Left lung (tissue), 10 donors: ENCODE results near the gene BANP. TPM values are rescaled to one million over a fixed set of nuclear protein-coding genes. Genes with fewer than 3 reads are reported as not detected.
A peak's percentile ranks its signal among the peaks of the same experiment; 100 is the strongest.

ENCODE experiments used
- ATAC-seq: fragments of 200-7000 bp; cut with Tn5 transposase; one replicate; pipeline ENCODE4 v1.9.1; 2020; ENCODE audit warnings: moderate library complexity
- DNase-seq, 4 donors: peaks; one replicate each; pipeline ENCODE4 v3.0.0-alpha.2; 2013 to 2020
- H3K27ac ChIP-seq, 2 donors: fragments of 200-600 bp; sonication (generic) in 1 of 2; one replicate each; pipeline versions ENCODE4 v1.5.0 to v1.8.0; 2020 to 2021
- H3K27me3 ChIP-seq, 2 donors: fragments of 200-600 bp; sonication (generic) in 1 of 2; one replicate each; pipeline versions ENCODE4 v1.5.0 to v1.8.0; 2020 to 2021
- H3K36me3 ChIP-seq, 2 donors: fragments of 200-600 bp; sonication (generic) in 1 of 2; one replicate each; pipeline versions ENCODE4 v1.5.0 to v1.8.0; 2020 to 2021
- H3K4me1 ChIP-seq, 2 donors: fragments of 200-600 bp; one replicate each; pipeline ENCODE4 v1.8.0; 2021
- H3K4me3 ChIP-seq, 2 donors: fragments of 200-600 bp; sonication (generic) in 1 of 2; one replicate each; pipeline versions ENCODE4 v1.5.0 to v1.8.0; 2020 to 2021; ENCODE audit warnings: mild to moderate bottlenecking in 1 of 2
- H3K9me3 ChIP-seq, 2 donors: fragments of 200-600 bp; sonication (generic) in 1 of 2; one replicate each; pipeline versions ENCODE4 v1.5.0 to v1.8.0; 2020 to 2021
- CTCF ChIP-seq, 2 donors: fragments of 200-600 bp; sonication (generic) in 1 of 2; IDR thresholded peaks; one replicate each; pipeline versions ENCODE4 v1.5.0 to v1.8.0; 2021; ENCODE audit warnings: antibody characterized with exemption in 2 of 2
- intact Hi-C, 2 donors: fragments of 100-400 bp; cut with DNase I; formaldehyde crosslinking; loops; one replicate each; pipeline versions ENCODE4 v1.11.2 to v1.14.2; 2022
- polyA plus RNA-seq, 6 donors: library from polyadenylated mRNA; unstranded; fragments of 120-200 nt; gene quantifications; one replicate each; pipeline ENCODE4 v1.2.1, GENCODE V29; 2013; ENCODE audit not compliant: insufficient read length in 6 of 6
- total RNA-seq, 2 donors: library from RNA; stranded (reverse); fragmentation: NEBNext Ultra II Directional; extraction: Animal tissue kit (Norgen Biotek cat#: 25700); gene quantifications; one replicate each; pipeline ENCODE4 v1.2.1, GENCODE V29; 2021
- donor health status: DM: no; HTN: yes; CAD: no.
- donor health status: DM: no; HTN: no; CAD: no.

BANP gene
- total and polyA plus RNA-seq, 8 donors: 19.3 to 35.9 (median 23.8) TPM

- no peaks in the 10 kb centered on the region for H3K27me3 ChIP-seq
- H3K27ac ChIP-seq: no peak overlapping the region
- peaks cover 0 to 2% of the 10 kb centered on the region in 2 donors for H3K4me1 ChIP-seq
- no peak for TF ChIP-seq CTCF (IDR thresholded peaks at IDR 0.05)
- ATAC-seq (no peak), DNase-seq (peak in 1 of 4 donors; percentile 18)
- H3K9me3 ChIP-seq: no peaks in the 10 kb centered on the region
- H3K4me3 ChIP-seq: no peak overlapping the region
- intact Hi-C loops: no loop called here
- H3K36me3 ChIP-seq: peaks cover 0 to 56% of the 10 kb centered on the region in 2 donors
These were observed 51.5 kb downstream of the BANP start for GRCh38 chr16:88002749-88003148.

- Histone ChIP-seq H3K27ac (no peak overlapping the region), H3K9me3 (no peaks in the 10 kb centered on the region), H3K36me3 (peaks cover 0 to 56% of the 10 kb centered on the region in 2 donors), H3K4me1 (peaks cover 0 to 2% of the 10 kb centered on the region in 2 donors), H3K4me3 (no peak overlapping the region), H3K27me3 (no peaks in the 10 kb centered on the region)
- intact Hi-C loops: no loop called here
- DNase-seq (peak in 1 of 4 donors; percentile 34), ATAC-seq (no peak)
- no peak for TF ChIP-seq CTCF (IDR thresholded peaks at IDR 0.05)
These were observed 52.1 kb downstream of the BANP start for GRCh38 chr16:88003316-88003715.

- Histone ChIP-seq H3K4me1 (peaks cover 0 to 2% of the 10 kb centered on the region in 2 donors), H3K27me3 (no peaks in the 10 kb centered on the region), H3K4me3 (no peak overlapping the region), H3K9me3 (no peaks in the 10 kb centered on the region), H3K27ac (no peak overlapping the region), H3K36me3 (peaks cover 0 to 55% of the 10 kb centered on the region in 2 donors)
- no peak for DNase-seq
- intact Hi-C loops: no loop called here
- ATAC-seq: no peak
- TF ChIP-seq CTCF (IDR thresholded peaks at IDR 0.05): no peak
These were observed 52.5 kb downstream of the BANP start for GRCh38 chr16:88003736-88004135.

GRCh38 chr16:88004391-88004790 lies 53.2 kb downstream of the BANP start:
- intact Hi-C loops: no loop called here
- ATAC-seq (no peak), DNase-seq (peak in 1 of 4 donors; percentile 68)
- no peak for TF ChIP-seq CTCF (IDR thresholded peaks at IDR 0.05)
- H3K36me3 ChIP-seq: peaks cover 0 to 56% of the 10 kb centered on the region in 2 donors
- peaks cover 0 to 2% of the 10 kb centered on the region in 2 donors for H3K4me1 ChIP-seq
- H3K4me3 ChIP-seq: no peak overlapping the region
- H3K27me3 ChIP-seq: no peaks in the 10 kb centered on the region
- no peaks in the 10 kb centered on the region for H3K9me3 ChIP-seq
- H3K27ac ChIP-seq: no peak overlapping the region

GRCh38 chr16:88005181-88005581 lies 53.9 kb downstream of the BANP start:
- Histone ChIP-seq H3K9me3 (no peaks in the 10 kb centered on the region), H3K27ac (no peak overlapping the region), H3K36me3 (peaks cover 0 to 58% of the 10 kb centered on the region in 2 donors), H3K4me1 (peaks cover 0 to 2% of the 10 kb centered on the region in 2 donors), H3K4me3 (no peak overlapping the region), H3K27me3 (no peaks in the 10 kb centered on the region)
- DNase-seq: peak in 1 of 4 donors; percentile 52
- TF ChIP-seq CTCF (IDR thresholded peaks at IDR 0.05): no peak
- intact Hi-C loops: no loop called here
- peak; percentile 40 for ATAC-seq
